Measurements from ENCODE around the gene STC2.
A peak's percentile ranks its signal among the peaks of the same experiment; 100 is the strongest.
"Not testable (repeated sequence)": the region's sequence is repeated elsewhere in the genome, so short reads cannot be mapped to it uniquely, and the experiment has no call there.

Gene STC2

GRCh38 chr5:173327948-173328843 is at the start of gene STC2:
Gene STC2, minus strand, starts transcription at chr5:173328414. Its CDS starts 221 bp downstream, at chr5:173328193.
- Histone ChIP-seq H3K4me3 (ENCODE audit: low read length in 2 of 2) (peak within 1 kb of the TSS; percentile 73 to 76), H3K36me3 (ENCODE audit: control insufficient read depth in 2 of 2, insufficient read depth in 2 of 2, low read length in 2 of 2) (no peaks in the 10 kb centered on the region), H3K27ac (ENCODE audit: low read length) (no peak within 1 kb of the TSS), H3K9me3 (ENCODE audit: control insufficient read depth in 2 of 2, low read length in 2 of 2) (no peaks in the 10 kb centered on the region), H3K27me3 (ENCODE audit: control insufficient read depth in 1 of 2, insufficient read depth in 2 of 2, low read length in 2 of 2) (peaks cover 8 to 13% of the 10 kb centered on the region in 2 donors), H3K9ac (ENCODE audit: low read length in 2 of 2) (peak within 1 kb of the TSS; percentile 51 to 63), H3K4me1 (ENCODE audit: control insufficient read depth, insufficient read depth, low read length) (peaks cover 50% of the 10 kb centered on the region)

GRCh38 chr5:173371400-173371799 is 43.2 kb upstream of the STC2 start:
- no peaks in the 10 kb centered on the region for H3K27me3 ChIP-seq (ENCODE audit: control insufficient read depth in 1 of 2, insufficient read depth in 2 of 2, low read length in 2 of 2)

GRCh38 chr5:173363406-173363805 is 35.2 kb upstream of the STC2 start:
- H3K4me3 ChIP-seq (ENCODE audit: low read length in 2 of 2); H3K36me3 ChIP-seq (ENCODE audit: control insufficient read depth in 2 of 2, insufficient read depth in 2 of 2, low read length in 2 of 2); H3K9ac ChIP-seq (ENCODE audit: low read length in 2 of 2): not testable (repeated sequence)

More at GRCh38 chr5:173371400-173371799, 43.2 kb upstream of the STC2 start:
- no peak overlapping the region for H3K27ac ChIP-seq (ENCODE audit: low read length)
- peaks cover 0 to 10% of the 10 kb centered on the region in 2 donors for H3K9me3 ChIP-seq (ENCODE audit: control insufficient read depth in 2 of 2, low read length in 2 of 2)
- H3K4me1 ChIP-seq (ENCODE audit: control insufficient read depth, insufficient read depth, low read length), result no peaks in the 10 kb centered on the region
- no peak overlapping the region for H3K4me3 ChIP-seq (ENCODE audit: low read length in 2 of 2)
- no peaks in the 10 kb centered on the region for H3K36me3 ChIP-seq (ENCODE audit: control insufficient read depth in 2 of 2, insufficient read depth in 2 of 2, low read length in 2 of 2)
- H3K9ac ChIP-seq (ENCODE audit: low read length in 2 of 2), result no peak overlapping the region

GRCh38 chr5:173355561-173355960 is 27.3 kb upstream of the STC2 start:
- H3K27ac ChIP-seq (ENCODE audit: low read length), result no peak overlapping the region
- H3K36me3 ChIP-seq (ENCODE audit: control insufficient read depth in 2 of 2, insufficient read depth in 2 of 2, low read length in 2 of 2), result no peaks in the 10 kb centered on the region
- H3K9ac ChIP-seq (ENCODE audit: low read length in 2 of 2), result no peak overlapping the region
- no peak overlapping the region for H3K4me3 ChIP-seq (ENCODE audit: low read length in 2 of 2)
- no peaks in the 10 kb centered on the region for H3K27me3 ChIP-seq (ENCODE audit: control insufficient read depth in 1 of 2, insufficient read depth in 2 of 2, low read length in 2 of 2)
- H3K9me3 ChIP-seq (ENCODE audit: control insufficient read depth in 2 of 2, low read length in 2 of 2), result no peaks in the 10 kb centered on the region
- no peaks in the 10 kb centered on the region for H3K4me1 ChIP-seq (ENCODE audit: control insufficient read depth, insufficient read depth, low read length)

More at GRCh38 chr5:173363406-173363805, 35.2 kb upstream of the STC2 start:
- not testable (repeated sequence) for H3K27ac ChIP-seq (ENCODE audit: low read length); H3K9me3 ChIP-seq (ENCODE audit: control insufficient read depth in 2 of 2, low read length in 2 of 2); H3K4me1 ChIP-seq (ENCODE audit: control insufficient read depth, insufficient read depth, low read length); H3K27me3 ChIP-seq (ENCODE audit: control insufficient read depth in 1 of 2, insufficient read depth in 2 of 2, low read length in 2 of 2)

- H3K4me1 ChIP-seq (ENCODE audit: control insufficient read depth, insufficient read depth, low read length), result no peaks in the 10 kb centered on the region
- H3K9ac ChIP-seq (ENCODE audit: low read length in 2 of 2), result no peak overlapping the region
- no peaks in the 10 kb centered on the region for H3K9me3 ChIP-seq (ENCODE audit: control insufficient read depth in 2 of 2, low read length in 2 of 2)
- no peak overlapping the region for H3K4me3 ChIP-seq (ENCODE audit: low read length in 2 of 2)
- no peaks in the 10 kb centered on the region for H3K27me3 ChIP-seq (ENCODE audit: control insufficient read depth in 1 of 2, insufficient read depth in 2 of 2, low read length in 2 of 2)
- H3K36me3 ChIP-seq (ENCODE audit: control insufficient read depth in 2 of 2, insufficient read depth in 2 of 2, low read length in 2 of 2), result no peaks in the 10 kb centered on the region
- H3K27ac ChIP-seq (ENCODE audit: low read length), result no peak overlapping the region
Observed at GRCh38 chr5:173354645-173355044, 26.4 kb upstream of the STC2 start.

- H3K36me3 ChIP-seq (ENCODE audit: control insufficient read depth in 2 of 2, insufficient read depth in 2 of 2, low read length in 2 of 2), result no peaks in the 10 kb centered on the region
- no peak overlapping the region for H3K4me3 ChIP-seq (ENCODE audit: low read length in 2 of 2)
- no peak overlapping the region for H3K27ac ChIP-seq (ENCODE audit: low read length)
- no peak overlapping the region for H3K9ac ChIP-seq (ENCODE audit: low read length in 2 of 2)
- no peaks in the 10 kb centered on the region for H3K9me3 ChIP-seq (ENCODE audit: control insufficient read depth in 2 of 2, low read length in 2 of 2)
- H3K4me1 ChIP-seq (ENCODE audit: control insufficient read depth, insufficient read depth, low read length), result no peaks in the 10 kb centered on the region
- no peaks in the 10 kb centered on the region for H3K27me3 ChIP-seq (ENCODE audit: control insufficient read depth in 1 of 2, insufficient read depth in 2 of 2, low read length in 2 of 2)
Observed at GRCh38 chr5:173352366-173353349, 24.4 kb upstream of the STC2 start.

- Histone ChIP-seq H3K4me3 (ENCODE audit: low read length in 2 of 2) (no peak overlapping the region), H3K9me3 (ENCODE audit: control insufficient read depth in 2 of 2, low read length in 2 of 2) (no peaks in the 10 kb centered on the region), H3K36me3 (ENCODE audit: control insufficient read depth in 2 of 2, insufficient read depth in 2 of 2, low read length in 2 of 2) (no peaks in the 10 kb centered on the region), H3K9ac (ENCODE audit: low read length in 2 of 2) (no peak overlapping the region), H3K27ac (ENCODE audit: low read length) (no peak overlapping the region), H3K27me3 (ENCODE audit: control insufficient read depth in 1 of 2, insufficient read depth in 2 of 2, low read length in 2 of 2) (peaks cover 0 to 2% of the 10 kb centered on the region in 2 donors), H3K4me1 (ENCODE audit: control insufficient read depth, insufficient read depth, low read length) (no peaks in the 10 kb centered on the region)
Observed at GRCh38 chr5:173342813-173343755, 14.9 kb upstream of the STC2 start.

GRCh38 chr5:173341961-173342430 is 13.8 kb upstream of the STC2 start:
- Histone ChIP-seq H3K4me3 (ENCODE audit: low read length in 2 of 2) (no peak overlapping the region), H3K9me3 (ENCODE audit: control insufficient read depth in 2 of 2, low read length in 2 of 2) (no peaks in the 10 kb centered on the region), H3K27ac (ENCODE audit: low read length) (no peak overlapping the region), H3K36me3 (ENCODE audit: control insufficient read depth in 2 of 2, insufficient read depth in 2 of 2, low read length in 2 of 2) (no peaks in the 10 kb centered on the region), H3K4me1 (ENCODE audit: control insufficient read depth, insufficient read depth, low read length) (no peaks in the 10 kb centered on the region), H3K27me3 (ENCODE audit: control insufficient read depth in 1 of 2, insufficient read depth in 2 of 2, low read length in 2 of 2) (peaks cover 0 to 2% of the 10 kb centered on the region in 2 donors), H3K9ac (ENCODE audit: low read length in 2 of 2) (no peak overlapping the region)

- H3K4me3 ChIP-seq (ENCODE audit: low read length in 2 of 2), result no peak overlapping the region
- no peaks in the 10 kb centered on the region for H3K36me3 ChIP-seq (ENCODE audit: control insufficient read depth in 2 of 2, insufficient read depth in 2 of 2, low read length in 2 of 2)
- no peaks in the 10 kb centered on the region for H3K9me3 ChIP-seq (ENCODE audit: control insufficient read depth in 2 of 2, low read length in 2 of 2)
- peaks cover 0 to 4% of the 10 kb centered on the region in 2 donors for H3K27me3 ChIP-seq (ENCODE audit: control insufficient read depth in 1 of 2, insufficient read depth in 2 of 2, low read length in 2 of 2)
- no peaks in the 10 kb centered on the region for H3K4me1 ChIP-seq (ENCODE audit: control insufficient read depth, insufficient read depth, low read length)
- H3K27ac ChIP-seq (ENCODE audit: low read length), result no peak overlapping the region
- H3K9ac ChIP-seq (ENCODE audit: low read length in 2 of 2), result no peak overlapping the region
Observed at GRCh38 chr5:173340984-173341383, 12.8 kb upstream of the STC2 start.

- H3K27me3 ChIP-seq (ENCODE audit: control insufficient read depth in 1 of 2, insufficient read depth in 2 of 2, low read length in 2 of 2), result peaks cover 0 to 9% of the 10 kb centered on the region in 2 donors
Observed at GRCh38 chr5:173340451-173340850, 12.2 kb upstream of the STC2 start.

More at GRCh38 chr5:173340451-173340850, 12.2 kb upstream of the STC2 start:
- H3K4me1 ChIP-seq (ENCODE audit: control insufficient read depth, insufficient read depth, low read length), result no peaks in the 10 kb centered on the region
- no peaks in the 10 kb centered on the region for H3K36me3 ChIP-seq (ENCODE audit: control insufficient read depth in 2 of 2, insufficient read depth in 2 of 2, low read length in 2 of 2)
- H3K4me3 ChIP-seq (ENCODE audit: low read length in 2 of 2), result no peak overlapping the region
- H3K9me3 ChIP-seq (ENCODE audit: control insufficient read depth in 2 of 2, low read length in 2 of 2), result no peaks in the 10 kb centered on the region
- no peak overlapping the region for H3K9ac ChIP-seq (ENCODE audit: low read length in 2 of 2)
- no peak overlapping the region for H3K27ac ChIP-seq (ENCODE audit: low read length)
